ENCODE results near the gene BMPR1B. TPM values are rescaled to one million over a fixed set of nuclear protein-coding genes. Genes with fewer than 3 reads are reported as not detected.
"Not testable (repeated sequence)": the region's sequence is repeated elsewhere in the genome, so short reads cannot be mapped to it uniquely, and the experiment has no call there.

The BMPR1B gene
- total RNA-seq, 1 experiment from 2014 or later = 1.7 TPM

GRCh38 chr4:95134016-95134415 lies 376.3 kb downstream of the BMPR1B start:
- DNase-seq (ENCODE audit: low read depth) = not testable (repeated sequence)

GRCh38 chr4:95139424-95139823 lies 381.7 kb downstream of the BMPR1B start:
- DNase-seq (ENCODE audit: low read depth) = not testable (repeated sequence)

GRCh38 chr4:95141361-95141760 lies 383.6 kb downstream of the BMPR1B start:
- DNase-seq (ENCODE audit: low read depth) = peak; percentile 4

- DNase-seq (ENCODE audit: low read depth) = no peak
Measured at GRCh38 chr4:95142932-95143331, 385.2 kb downstream of the BMPR1B start.

GRCh38 chr4:95151255-95151654 lies 393.5 kb downstream of the BMPR1B start:
- no peak for DNase-seq (ENCODE audit: low read depth)

GRCh38 chr4:95153182-95153581 lies 395.4 kb downstream of the BMPR1B start:
- no peak for DNase-seq (ENCODE audit: low read depth)

- peak; percentile 2 for DNase-seq (ENCODE audit: low read depth)
Measured at GRCh38 chr4:95155759-95156451, 398.1 kb downstream of the BMPR1B start.

- no peak for DNase-seq (ENCODE audit: low read depth)
Measured at GRCh38 chr4:95156452-95156765, 398.7 kb downstream of the BMPR1B start.

- no peak for DNase-seq (ENCODE audit: low read depth)
Measured at GRCh38 chr4:95157596-95157995, 399.8 kb downstream of the BMPR1B start.

GRCh38 chr4:95158045-95158444 lies 400.3 kb downstream of the BMPR1B start:
- DNase-seq (ENCODE audit: low read depth) = no peak

- no peak for DNase-seq (ENCODE audit: low read depth)
Measured at GRCh38 chr4:95158626-95159025, 400.9 kb downstream of the BMPR1B start.

GRCh38 chr4:95159384-95159783 lies 401.6 kb downstream of the BMPR1B start:
- no peak for DNase-seq (ENCODE audit: low read depth)

- DNase-seq (ENCODE audit: low read depth) = no peak
Measured at GRCh38 chr4:95161781-95162469, 404.2 kb downstream of the BMPR1B start.

GRCh38 chr4:95162867-95163266 lies 405.1 kb downstream of the BMPR1B start:
- no peak for DNase-seq (ENCODE audit: low read depth)

GRCh38 chr4:95165926-95166524 lies 408.3 kb downstream of the BMPR1B start:
- DNase-seq (ENCODE audit: low read depth) = peak; percentile 29

GRCh38 chr4:95167805-95168204 lies 410.1 kb downstream of the BMPR1B start:
- DNase-seq (ENCODE audit: low read depth) = no peak

GRCh38 chr4:95170176-95170575 lies 412.4 kb downstream of the BMPR1B start:
- no peak for DNase-seq (ENCODE audit: low read depth)

- not testable (repeated sequence) for DNase-seq (ENCODE audit: low read depth)
Measured at GRCh38 chr4:95171377-95171776, 413.6 kb downstream of the BMPR1B start.

GRCh38 chr4:95178938-95179337 lies 421.2 kb downstream of the BMPR1B start:
- no peak for DNase-seq (ENCODE audit: low read depth)

- DNase-seq (ENCODE audit: low read depth) = no peak
Measured at GRCh38 chr4:95180531-95181242, 422.9 kb downstream of the BMPR1B start.

GRCh38 chr4:95181243-95181995 lies 423.7 kb downstream of the BMPR1B start:
- peak; percentile 33 for DNase-seq (ENCODE audit: low read depth)

GRCh38 chr4:95181996-95182306 lies 424.2 kb downstream of the BMPR1B start:
- no peak for DNase-seq (ENCODE audit: low read depth)
